C1 segment of cervical spinal cord (tissue), 14 donors: ENCODE measurements around the gene ZNF593.

Source experiments
- DNase-seq, 14 donors: peaks; one replicate each; lab custom pipeline; 2025; lab: John Stamatoyannopoulos, UW

The ZNF593 gene

DNA sequence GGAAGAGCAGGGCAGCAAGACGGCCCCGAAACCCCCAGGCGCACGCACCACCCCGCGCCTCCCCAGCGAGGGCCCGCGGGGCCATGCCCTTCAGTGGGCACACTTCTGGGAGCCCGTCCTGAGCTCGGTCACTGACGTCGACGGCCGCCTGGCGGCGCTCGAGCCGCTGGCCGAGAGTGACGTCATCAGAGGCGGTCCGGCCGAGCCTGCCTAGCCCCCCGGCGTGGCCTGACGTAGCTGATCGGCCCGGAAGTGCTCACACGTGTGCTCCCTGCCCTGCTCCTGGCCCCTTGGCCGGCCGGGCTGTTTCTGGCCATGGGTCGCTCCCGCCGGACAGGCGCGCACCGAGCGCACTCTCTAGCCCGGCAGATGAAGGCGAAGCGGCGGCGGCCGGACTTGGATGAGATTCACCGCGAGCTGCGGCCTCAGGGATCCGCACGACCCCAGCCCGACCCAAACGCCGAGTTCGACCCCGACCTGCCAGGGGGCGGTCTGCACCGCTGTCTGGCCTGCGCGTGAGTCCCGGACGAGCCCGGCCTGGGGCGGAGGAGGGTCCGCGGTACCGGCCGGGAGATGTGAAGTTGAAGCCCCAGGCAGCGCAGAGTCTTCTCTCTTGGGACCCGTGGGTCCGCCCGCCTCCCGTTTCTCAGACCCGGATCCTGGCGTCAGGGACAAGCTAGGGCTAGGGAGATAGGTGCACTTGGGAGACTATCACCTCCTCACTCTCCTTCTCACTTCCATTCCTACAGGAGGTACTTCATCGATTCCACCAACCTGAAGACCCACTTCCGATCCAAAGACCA, at the start of gene ZNF593:
TSS of gene ZNF593 (plus strand) at position 240 of the 803 bp plus-strand sequence. CDS start at position 316, 76 bp downstream.
- peak; percentile 18 to 88 (median 76) for DNase-seq

GRCh38 chr1:26121854-26122773, 47.6 kb upstream of the ZNF593 start:
- no peak for DNase-seq

- DNase-seq, result no peak
Measured at GRCh38 chr1:26122988-26123973, 46.4 kb upstream of the ZNF593 start.

DNA sequence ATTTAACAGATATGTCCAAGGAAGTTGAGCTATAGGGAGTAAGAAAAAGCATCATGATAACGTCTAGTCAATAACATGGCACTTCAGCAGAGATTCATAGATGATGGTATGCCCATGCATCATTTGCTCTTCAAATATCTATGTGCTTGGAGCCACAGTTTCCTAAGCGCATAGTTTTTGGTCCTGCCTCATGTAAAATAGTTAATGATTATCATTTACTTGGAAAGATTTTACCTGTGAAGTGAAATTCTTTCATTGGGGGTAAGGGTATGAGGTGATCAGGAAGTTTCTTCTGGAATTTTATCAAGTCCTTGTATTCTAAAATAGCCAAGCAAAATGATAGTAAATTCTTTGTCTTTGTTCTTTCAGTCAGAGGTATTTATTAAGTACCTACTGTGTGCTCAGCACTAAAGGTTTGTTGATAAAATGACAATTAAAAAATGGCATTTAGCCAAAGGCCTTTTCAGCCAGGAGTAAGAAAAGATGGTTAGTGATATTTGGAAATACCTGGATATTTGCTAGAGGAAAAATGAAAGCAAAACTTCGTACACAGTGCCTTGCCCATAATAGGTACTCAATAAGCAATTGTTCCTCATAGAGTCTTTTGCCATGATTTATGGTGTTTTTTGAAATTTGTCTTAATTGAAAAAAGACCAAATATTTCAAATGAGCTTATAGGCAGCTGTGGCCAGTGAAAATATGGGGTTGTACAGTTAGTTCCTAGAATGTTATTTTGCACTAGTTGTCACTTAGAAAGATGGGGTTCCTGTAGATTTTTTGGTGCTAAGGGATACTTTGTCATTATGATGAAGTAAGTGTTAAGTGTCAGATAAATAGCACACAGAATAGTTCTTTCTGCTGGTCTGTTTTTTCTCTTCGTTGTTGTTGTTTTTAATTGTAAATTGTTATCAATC, 45.0 kb upstream of the ZNF593 start:
- no peak for DNase-seq

GRCh38 chr1:26125382-26125781, 44.3 kb upstream of the ZNF593 start:
- DNase-seq, result no peak

GRCh38 chr1:26125946-26126320, 43.8 kb upstream of the ZNF593 start:
- DNase-seq, result no peak

DNA sequence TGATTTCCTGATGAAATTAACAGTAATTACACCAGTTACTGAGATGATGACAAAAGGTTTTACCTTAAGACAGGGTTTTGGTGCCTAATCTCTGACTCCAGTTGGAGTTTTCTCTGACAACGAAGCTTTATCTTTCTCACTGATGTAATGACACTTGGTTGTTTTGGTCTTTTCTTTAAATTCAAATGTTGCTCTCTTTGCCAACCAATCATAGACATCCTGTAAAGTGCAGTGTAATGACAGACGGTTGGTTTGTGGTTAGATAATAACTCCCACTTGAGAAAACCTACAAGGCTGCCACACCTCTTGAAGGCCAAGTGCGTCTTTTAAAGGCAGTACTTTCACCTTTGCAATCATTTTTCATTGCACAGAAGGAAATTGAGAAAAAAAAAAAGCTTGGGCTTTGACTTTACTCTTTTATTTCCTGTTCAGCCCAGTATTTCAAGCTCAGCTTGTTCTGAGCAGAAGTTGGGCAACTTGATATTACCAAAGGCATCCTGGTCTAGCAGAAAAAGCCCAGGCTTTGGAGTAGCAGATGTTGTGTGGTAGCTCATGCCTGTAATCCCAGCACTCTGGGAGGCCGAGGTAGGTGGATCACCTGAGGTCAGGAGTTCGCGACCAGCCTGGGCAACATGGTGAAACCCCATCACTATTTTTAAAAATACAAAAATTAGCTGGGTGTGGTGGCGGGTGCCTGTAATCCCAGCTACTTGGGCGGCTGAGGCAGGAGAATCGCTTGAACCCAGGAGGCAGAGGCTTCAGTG, 43.2 kb upstream of the ZNF593 start:
- DNase-seq, result no peak

DNA sequence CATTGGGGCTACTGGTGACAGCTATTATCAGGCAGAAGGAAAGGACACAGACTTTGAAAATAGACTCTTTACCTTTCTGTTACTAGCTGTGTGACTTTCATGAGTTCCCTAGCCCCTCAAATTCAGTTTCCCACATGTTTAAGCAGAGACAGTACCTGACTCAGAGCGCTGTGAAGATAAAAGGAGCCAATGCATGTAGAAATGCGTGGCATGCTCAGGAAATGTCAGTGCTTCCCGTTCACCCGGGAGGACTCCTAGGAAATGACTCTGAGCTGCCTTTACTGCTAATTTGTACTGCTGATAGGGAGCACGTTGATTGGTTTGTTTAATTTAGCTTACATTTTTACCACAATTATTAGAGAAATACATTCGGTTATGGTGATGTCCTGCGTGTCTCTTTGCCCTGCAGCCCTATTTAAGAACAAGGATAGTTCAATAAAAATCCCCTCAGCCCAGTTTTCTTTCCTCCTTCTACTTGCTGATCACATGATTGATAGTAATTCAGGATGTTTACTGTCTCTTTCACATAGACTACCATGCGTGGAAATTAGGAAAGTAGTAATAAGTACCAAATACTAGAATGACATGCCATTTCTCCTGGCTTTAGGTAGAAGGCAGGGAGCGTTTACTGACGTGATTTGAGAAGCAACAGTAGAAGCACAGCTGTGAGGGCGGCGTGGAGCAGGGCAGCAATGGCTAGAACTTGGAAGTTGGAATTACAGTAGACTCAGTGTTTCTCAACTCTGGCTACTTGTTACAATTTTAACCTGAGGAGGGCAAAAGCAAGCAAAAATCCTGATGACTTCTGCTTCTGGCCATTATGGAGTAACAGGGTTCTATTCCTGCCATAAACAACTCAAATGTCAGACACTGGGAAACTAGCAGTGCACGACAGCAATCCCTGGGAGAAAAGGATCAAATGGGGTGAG, 42.2 kb upstream of the ZNF593 start:
- no peak for DNase-seq

DNA sequence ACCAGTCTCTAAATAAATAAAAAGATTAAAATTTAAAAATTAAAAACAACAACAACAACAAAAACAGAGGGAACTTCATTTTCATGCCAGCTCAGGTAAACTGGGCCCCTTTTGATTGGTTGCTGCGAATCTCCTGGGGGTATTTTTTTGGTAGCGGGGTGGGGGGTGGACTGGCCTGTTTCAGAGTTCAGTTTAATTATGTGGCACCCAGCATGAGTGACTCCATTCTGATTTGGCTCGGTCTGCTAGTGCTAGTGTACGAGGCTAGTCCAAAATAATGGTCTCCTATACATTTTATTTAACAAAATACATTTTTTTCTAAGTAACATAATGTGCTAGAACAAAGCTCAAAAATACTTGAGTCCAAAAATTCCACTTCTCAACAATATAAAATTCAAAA, 39.9 kb upstream of the ZNF593 start:
- DNase-seq, result no peak

DNA sequence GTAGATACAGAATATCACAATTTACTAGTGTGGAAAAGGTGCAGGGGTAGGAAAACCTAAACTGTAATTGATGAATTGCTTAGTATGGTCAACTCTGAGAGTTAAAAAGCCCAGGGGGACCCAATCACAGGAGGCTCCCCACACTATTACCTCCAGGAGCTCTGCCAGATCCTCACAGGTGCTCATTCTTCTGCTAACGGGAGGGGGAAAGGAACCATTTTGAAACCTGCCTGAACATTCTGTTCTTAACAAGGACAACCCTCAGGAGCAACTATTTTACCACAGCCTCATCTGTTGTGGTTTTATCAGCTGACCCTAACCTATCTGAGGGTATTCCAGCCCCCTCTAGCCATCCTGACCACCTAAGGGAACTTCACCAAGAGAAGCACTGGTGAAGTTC, 39.0 kb upstream of the ZNF593 start:
- DNase-seq, result no peak

GRCh38 chr1:26132128-26132833, 37.4 kb upstream of the ZNF593 start:
- no peak for DNase-seq

DNA sequence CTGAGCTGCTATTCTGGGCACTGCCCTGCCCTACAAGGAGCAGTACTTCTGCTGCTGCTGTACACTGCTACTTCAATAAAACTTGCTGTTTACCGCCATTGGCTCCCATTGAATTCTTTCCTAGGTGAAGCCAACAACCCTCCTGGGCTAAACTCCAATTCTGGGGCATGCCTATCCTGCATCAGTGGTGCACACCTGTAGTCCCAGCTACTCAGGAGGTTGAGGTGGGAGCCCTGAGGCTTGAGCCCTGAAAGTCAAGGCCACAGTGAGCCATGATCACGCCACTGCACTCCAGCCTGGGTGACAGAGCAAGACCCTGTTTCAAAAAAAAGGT, 36.9 kb upstream of the ZNF593 start:
- DNase-seq, result no peak

- DNase-seq, result no peak
Measured at GRCh38 chr1:26134466-26134865, 35.2 kb upstream of the ZNF593 start.

DNA sequence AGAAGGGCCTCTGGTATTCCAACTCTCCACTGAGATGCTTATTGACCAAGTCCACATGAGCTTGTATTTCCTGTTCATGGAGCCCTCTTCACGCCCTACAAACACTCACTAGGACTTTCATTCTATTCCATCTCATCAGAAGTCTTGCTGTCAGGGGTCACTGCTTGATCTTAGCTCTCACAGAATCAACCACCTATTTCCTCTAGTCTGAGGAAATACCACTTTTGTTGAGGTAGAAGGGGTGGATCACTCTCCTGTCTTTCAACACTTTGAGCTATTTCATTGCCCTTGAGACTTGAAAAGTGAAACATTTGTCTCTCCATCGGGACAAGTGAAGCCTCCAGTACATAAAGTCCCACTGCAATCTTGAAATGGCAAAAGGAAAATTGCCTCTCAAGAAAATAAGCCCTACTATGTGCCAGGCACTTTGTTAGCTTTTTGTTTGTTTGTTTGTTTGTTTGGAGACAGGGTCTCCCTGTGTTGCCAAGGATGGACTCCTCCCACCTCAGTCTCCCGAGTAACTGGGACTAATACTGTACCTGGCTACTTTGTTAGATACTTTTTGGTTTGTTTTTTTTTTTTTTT, 30.6 kb upstream of the ZNF593 start:
- no peak for DNase-seq

DNA sequence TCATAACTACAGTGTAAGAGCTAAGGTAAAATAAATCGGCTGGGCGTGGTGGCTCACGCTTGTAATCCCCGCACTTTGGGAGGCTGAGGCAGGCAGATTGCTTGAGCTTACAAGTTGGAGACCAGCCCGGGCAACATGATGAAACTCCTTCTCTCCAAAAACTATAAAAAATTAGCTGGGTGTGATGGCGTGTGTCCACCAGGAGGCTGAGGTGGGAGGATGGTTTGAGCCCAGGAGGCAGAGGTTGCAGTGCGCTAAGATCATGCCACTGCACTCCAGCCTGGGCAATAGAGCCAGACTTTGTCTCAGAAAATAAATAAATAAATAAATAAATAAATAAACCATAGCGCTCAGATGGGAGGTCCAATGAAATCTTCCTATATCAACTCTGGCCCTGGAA, 27.5 kb upstream of the ZNF593 start:
- DNase-seq, result no peak

GRCh38 chr1:26145041-26145959, 24.4 kb upstream of the ZNF593 start:
- peak in 12 of 14 donors; percentile 25 to 76 (median 45) for DNase-seq

DNA sequence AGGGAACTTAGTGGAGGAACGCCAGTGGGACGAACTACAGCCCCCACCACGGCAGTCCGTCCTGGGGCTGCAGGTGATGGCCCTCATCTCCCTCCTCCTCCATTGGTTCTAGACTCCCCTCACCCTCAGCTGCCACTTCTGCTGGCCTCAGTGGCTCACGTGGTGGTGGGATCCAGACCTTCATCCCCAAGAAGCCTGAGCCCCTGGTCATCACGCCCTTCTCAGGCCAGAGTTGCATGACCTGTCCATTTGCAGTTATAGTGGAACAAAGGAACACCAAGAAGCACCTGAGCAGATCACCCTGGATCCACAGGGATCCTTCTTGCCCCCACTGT, 23.8 kb upstream of the ZNF593 start:
- DNase-seq, result no peak
